HG03060 (cell line): ENCODE measurements around the gene SQSTM1.

Source experiments
- ATAC-seq: cut with Tn5 transposase; IDR thresholded peaks from one replicate; pipeline ENCODE4 v1.9.1; 2021; ENCODE audit warnings: low read depth, moderate number of reproducible peaks; ENCODE audit not compliant: unreplicated experiment

The SQSTM1 gene

DNA sequence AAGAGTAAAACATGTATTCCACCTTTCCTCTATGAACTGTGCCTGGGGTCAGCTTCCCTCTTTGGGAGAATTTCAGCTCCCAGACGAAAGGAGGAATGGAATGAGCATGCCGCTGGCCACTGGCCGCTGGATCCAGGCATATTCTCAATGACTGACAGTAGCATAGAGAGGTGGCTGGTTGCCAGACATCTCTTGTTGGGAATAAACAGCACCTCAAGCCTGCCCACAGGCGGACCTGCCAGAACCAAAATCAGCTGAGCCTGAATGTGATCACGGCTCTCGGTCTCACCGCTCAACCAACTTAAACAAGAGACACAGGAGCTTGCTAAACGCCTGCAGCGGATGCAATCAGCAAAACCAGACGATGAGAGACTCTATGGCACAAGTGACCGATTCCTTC lies 66.4 kb downstream of the SQSTM1 start:
- ATAC-seq, result no peak
